Muscle of arm (tissue), 12 donors: Measurements from ENCODE around the gene TRMT10A. TPM values are rescaled to one million over a fixed set of nuclear protein-coding genes. Genes with fewer than 3 reads are reported as not detected.
"Not testable (repeated sequence)": the region's sequence is repeated elsewhere in the genome, so short reads cannot be mapped to it uniquely, and the experiment has no call there.

ENCODE experiments used
- DNase-seq: peaks from one replicate; pipeline ENCODE4 v3.0.0-alpha.2; 2013
- polyA plus RNA-seq, 12 donors: library from polyadenylated mRNA; unstranded; fragments of 120-200 nt; gene quantifications; one replicate each; pipeline ENCODE4 v1.2.1, GENCODE V29; 2013; ENCODE audit not compliant: insufficient read length in 12 of 12

Gene TRMT10A
- polyA plus RNA-seq, 12 donors = 7.8 to 21.5 (median 12.4) TPM; not detected in 1

GRCh38 chr4:99571883-99572282 lies 8.0 kb upstream of the TRMT10A start:
- no peak for DNase-seq

GRCh38 chr4:99564921-99565320 lies 1.1 kb upstream of the TRMT10A start:
- peak; percentile 45 for DNase-seq

DNA sequence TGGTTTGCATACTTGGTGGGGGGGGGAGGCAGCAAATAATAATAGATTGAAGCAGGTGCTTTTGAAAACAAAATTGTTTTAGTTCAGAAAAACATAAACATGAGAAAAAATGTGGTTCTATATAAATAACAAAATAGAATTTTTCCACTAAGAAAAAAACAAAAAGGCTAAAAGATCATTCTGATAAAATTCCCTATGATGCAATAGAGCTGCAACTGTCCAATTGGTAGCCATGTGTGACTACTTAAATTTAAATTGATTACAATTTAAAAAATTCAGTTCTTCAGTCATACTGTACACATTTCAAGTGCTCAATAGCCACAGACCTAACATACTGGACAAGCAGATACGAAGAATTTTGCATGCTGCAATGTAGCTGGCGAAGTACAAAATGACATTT lies 11.0 kb downstream of the TRMT10A start:
- DNase-seq = no peak

GRCh38 chr4:99540277-99540939 lies 23.4 kb downstream of the TRMT10A start:
- DNase-seq = no peak

GRCh38 chr4:99537674-99538073 lies 26.2 kb downstream of the TRMT10A start:
- no peak for DNase-seq

DNA sequence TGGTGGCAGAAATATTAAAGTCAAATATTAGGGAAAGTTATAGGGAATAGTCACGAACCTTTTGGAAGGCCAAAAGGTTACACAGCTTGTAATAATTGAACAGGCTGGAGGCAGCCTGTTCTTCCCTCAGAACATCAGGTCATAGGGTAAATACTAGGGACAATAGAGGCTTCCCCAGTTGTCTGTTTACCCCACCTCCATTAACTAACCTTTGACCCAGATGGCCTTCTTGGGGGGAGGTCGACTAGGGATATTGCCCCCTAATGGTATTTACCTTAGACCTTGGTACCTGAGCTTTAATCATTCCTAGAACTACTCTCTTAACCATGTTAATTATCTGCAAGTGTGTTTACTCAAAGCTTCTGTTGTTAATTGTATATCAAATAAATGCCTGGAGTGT lies 27.0 kb downstream of the TRMT10A start:
- no peak for DNase-seq

DNA sequence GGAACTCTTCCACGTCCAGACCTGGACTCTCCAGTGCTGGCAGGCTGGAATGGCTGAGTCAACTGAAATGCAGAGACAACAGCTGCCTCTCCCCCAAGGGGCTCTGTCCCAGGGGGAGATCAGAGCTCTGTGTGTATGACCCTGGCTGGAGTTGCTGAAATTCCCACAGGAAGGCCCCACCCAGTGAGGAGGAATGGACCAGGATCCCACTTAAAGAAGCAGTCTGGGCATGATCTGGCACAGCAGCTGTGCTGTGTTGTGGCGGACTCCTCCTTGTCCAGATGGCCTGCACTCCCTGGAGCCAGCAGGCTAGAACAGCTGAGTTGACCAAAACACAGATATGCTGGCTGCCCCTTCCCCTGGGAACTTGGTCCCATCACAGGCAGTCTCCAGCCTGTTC lies 27.6 kb downstream of the TRMT10A start:
- peak; percentile 7 for DNase-seq

- DNase-seq = not testable (repeated sequence)
Measured at GRCh38 chr4:99534699-99535098, 29.1 kb downstream of the TRMT10A start.

DNA sequence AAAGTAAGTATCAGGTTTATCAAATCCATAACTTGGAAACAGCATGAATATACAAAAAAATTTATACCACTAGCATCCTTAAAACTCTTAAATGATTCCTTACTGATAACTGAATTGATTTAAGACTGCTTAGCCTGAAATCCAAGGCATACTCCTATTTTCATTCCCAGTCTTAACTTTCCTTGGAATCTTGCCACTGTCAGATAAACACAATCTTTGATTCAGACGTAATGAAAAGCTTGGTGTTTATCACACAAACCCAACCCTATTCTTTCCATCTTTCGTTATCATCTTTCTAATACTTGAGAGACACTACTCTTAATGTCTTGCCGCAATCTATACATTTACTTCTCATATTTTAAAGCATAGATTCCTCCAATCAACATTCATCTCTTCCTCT lies 33.9 kb downstream of the TRMT10A start:
- no peak for DNase-seq

DNA sequence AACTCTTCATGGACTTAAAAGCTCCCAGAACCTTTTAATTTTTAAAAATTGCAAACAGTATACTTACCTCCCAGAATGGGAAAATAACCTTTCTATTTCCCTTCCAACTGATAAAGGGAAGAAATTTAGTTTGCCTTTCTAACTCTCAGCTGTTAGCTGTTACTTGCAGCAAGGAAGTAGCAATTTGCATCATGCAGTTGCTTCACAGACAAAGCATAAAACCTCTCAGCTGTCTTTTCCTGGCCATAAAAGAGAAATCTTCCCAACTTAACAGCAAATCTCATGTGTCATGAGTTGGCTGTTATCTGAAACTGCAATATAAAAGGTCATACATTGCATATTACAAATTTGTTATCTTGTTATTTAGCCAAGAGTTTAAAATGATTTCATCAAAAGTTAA lies 34.6 kb downstream of the TRMT10A start:
- DNase-seq = no peak

DNA sequence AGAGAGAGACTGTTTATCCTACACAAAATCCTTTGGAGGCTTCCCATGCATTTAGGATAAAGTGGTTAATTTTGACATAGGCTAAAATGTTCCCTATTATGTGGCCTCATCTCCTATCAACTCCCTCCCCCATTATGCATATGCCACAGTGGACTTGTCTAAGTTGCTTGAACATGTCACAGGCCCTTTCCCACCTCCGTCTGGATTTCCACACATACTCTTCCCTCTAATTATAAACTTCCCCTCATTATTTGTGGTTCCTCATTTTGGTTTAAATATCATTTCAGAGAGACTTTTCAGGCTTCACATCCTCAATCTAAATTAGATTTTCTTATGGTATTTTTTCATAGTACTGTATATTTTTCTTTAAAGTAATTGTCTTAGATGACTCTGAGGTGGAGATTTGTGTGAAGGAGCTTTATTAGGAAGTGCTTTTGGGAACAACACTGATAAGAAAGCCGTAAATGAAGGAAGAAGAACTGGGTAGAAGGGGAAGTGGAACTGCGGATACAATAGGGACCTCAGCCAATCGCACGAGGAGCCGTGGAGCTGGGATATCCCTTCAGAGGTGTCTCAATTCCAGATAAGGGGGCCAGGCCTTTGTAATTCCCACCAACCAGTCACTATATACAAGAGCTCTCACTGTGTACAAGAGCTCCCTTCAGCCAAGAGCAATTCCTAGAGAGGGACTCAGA lies 45.1 kb downstream of the TRMT10A start:
- DNase-seq = no peak

- DNase-seq = no peak
Measured at GRCh38 chr4:99510721-99511120, 53.1 kb downstream of the TRMT10A start, which contains the start of gene C4orf17. Gene C4orf17, plus strand, starts transcription at chr4:99511021. Its CDS starts 2,061 bp downstream, at chr4:99513082.

DNA sequence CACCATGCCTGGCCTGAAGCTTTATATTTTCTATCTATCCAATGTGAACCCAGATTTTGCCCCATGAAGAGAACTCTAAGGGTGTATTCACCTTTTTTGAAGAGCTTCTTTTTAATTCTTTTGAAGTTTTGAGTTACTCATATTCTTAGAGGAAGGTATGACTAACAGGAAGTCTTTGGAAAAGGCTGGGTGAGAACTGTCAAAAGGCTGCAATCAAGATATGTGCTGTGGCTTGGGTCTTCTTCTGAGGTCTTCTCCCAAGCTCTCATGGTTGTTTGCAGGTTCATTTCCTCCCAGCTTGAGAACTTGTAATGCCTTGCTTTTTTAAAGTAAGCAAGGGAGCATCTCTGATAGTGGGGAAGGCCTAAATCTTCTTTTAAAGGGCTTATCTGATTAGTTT lies 56.1 kb downstream of the TRMT10A start:
- no peak for DNase-seq

GRCh38 chr4:99507349-99507748 lies 56.5 kb downstream of the TRMT10A start:
- no peak for DNase-seq

DNA sequence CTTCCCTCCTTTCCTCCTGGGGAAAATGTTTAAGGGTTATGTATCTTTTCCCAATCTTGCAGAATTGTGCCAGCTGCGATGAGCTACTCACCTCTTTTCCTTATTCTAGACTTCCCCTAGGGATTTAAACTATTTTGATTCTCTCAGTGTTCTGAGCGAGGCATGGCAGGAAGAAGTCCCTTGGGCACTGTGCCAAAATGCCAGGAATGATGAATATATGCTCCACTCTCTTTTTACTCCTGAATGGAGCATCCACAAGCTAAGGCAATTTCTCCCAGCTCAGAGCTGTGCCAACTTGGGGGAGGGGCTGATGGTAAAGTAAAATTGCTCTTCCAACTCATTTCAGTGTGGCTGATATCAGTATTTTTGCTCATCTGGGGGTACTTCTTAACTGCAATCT lies 57.1 kb downstream of the TRMT10A start:
- DNase-seq = no peak

DNA sequence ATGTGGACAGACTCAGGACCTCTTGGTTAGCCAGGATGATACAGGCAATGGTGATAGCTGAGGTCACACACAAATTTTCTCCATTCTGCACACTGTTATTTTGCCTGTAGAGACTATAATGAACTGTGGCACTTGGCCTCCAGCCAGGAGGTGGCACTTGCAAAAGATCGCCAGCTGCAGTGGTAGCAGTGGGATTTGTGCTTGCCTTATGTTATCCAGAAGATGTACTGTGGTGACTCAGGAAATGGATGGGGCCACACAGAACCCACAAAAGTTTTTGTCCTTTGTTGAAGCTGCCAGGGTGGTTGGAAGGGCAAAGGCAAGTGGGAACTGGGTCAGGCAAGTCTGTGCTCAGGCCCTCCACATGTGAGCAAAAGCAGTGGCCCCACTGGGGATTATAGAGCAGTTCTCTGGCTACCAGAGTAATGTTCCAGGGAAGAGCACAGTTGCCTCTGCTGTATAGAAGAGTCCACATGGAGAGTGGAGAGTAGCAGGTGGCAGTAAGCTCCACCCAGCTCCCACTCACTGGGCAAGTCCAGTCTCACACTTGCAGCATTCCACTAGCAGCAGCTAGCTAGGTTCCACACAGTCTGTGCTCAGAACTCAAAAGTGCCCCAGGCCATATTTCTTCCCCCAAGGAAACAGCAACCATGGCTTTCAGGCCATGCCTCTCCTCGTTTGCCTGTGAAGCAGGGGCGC lies 58.9 kb downstream of the TRMT10A start:
- no peak for DNase-seq

Other genes with a start within 250 kb of the TRMT10A start
- 10 to 100 TPM in 6 of 12 donors, 1 to 10 TPM in 5, not detected in 1; 7.6 to 18.8 (median 10.2) TPM for gene ADH1B, start 242.6 kb downstream of the TRMT10A start, polyA plus RNA-seq
- 10 to 100 TPM in 4 of 12 donors, 1 to 10 TPM in 7, not detected in 1; 5.5 to 18.2 (median 8.8) TPM for gene ADH1C, start 211.3 kb downstream of the TRMT10A start, polyA plus RNA-seq
- gene ADH7, start 128.7 kb downstream of the TRMT10A start, polyA plus RNA-seq = under 1 TPM in 2 of 12 donors, not detected in 10; 0.07 to 0.15 TPM
- under 1 TPM in 6 of 12 donors, not detected in 6; 0.07 to 0.15 (median 0.11) TPM for gene C4orf17, start 53.0 kb downstream of the TRMT10A start, polyA plus RNA-seq
- gene MTTP, start 10.8 kb upstream of the TRMT10A start, polyA plus RNA-seq = 10 to 100 TPM in 1 of 12 donors, 1 to 10 TPM in 7, under 1 TPM in 3, not detected in 1; 0.43 to 16.0 (median 1.2) TPM
- 100 to 1,000 TPM in 7 of 12 donors, 10 to 100 TPM in 4, not detected in 1; 31.7 to 191 (median 109) TPM for gene C4orf54, start 93.8 kb upstream of the TRMT10A start, polyA plus RNA-seq